SU-DHL-6 (cell line): Measurements from ENCODE around the gene UBAC2.

Experiments
- H2AFZ ChIP-seq: fragments of 200-600 bp; sonication (generic); 2 replicates; pipeline ENCODE4 v1.6.1; 2014; ENCODE audit warnings: low read depth, mild to moderate bottlenecking, moderate library complexity, mixed read lengths, antibody characterized with exemption, low read length; ENCODE audit not compliant: severe bottlenecking
- H3F3A ChIP-seq: fragments of 200-600 bp; shearing (Covaris generic); 2 replicates; pipeline ENCODE4 v1.6.0; 2016; ENCODE audit warnings: antibody characterized with exemption, mild to moderate bottlenecking; ENCODE audit not compliant: insufficient read depth
- H3K27ac ChIP-seq: fragments of 200-600 bp; sonication (generic); 2 replicates; pipeline ENCODE4 v1.5.1; 2016; ENCODE audit warnings: low read depth, mild to moderate bottlenecking, low read length, moderate library complexity, mixed read lengths
- H3K27me3 ChIP-seq: fragments of 200-600 bp; sonication (generic), shearing (Covaris generic); 2 replicates; pipeline ENCODE4 v1.6.0; 2014; ENCODE audit warnings: mild to moderate bottlenecking, low read length
- H3K36me3 ChIP-seq: fragments of 200-600 bp; sonication (generic); 2 replicates; pipeline ENCODE4 v1.6.1; 2014; ENCODE audit warnings: mild to moderate bottlenecking, low read length, mixed read lengths
- H3K4me2 ChIP-seq: fragments of 300-600, 200-600 bp; shearing (Covaris generic), sonication (generic); 2 replicates; pipeline ENCODE4 v1.6.0; 2014; ENCODE audit warnings: low read length, low read depth, mild to moderate bottlenecking; ENCODE audit not compliant: poor library complexity, severe bottlenecking
- H3K4me3 ChIP-seq: fragments of 200-600 bp; sonication (generic); 2 replicates; pipeline ENCODE4 v1.5.1; 2014; ENCODE audit warnings: antibody characterized with exemption, low read length, mild to moderate bottlenecking, mixed read lengths; ENCODE audit not compliant: insufficient read depth, poor library complexity, severe bottlenecking
- H3K79me2 ChIP-seq: fragments of 200-600 bp; sonication (generic); 2 replicates; pipeline ENCODE4 v1.6.1; 2014; ENCODE audit warnings: mild to moderate bottlenecking, low read length, moderate library complexity; ENCODE audit not compliant: insufficient read depth
- H3K9ac ChIP-seq: fragments of 200-600 bp; sonication (generic); 2 replicates; pipeline ENCODE4 v1.7.0; 2014; ENCODE audit warnings: mild to moderate bottlenecking, low read length
- H3K9me2 ChIP-seq: fragments of 200-600 bp; sonication (generic); replicated peaks from 2 replicates; pipeline ENCODE4 v1.6.1; 2014; ENCODE audit warnings: low read length; ENCODE audit not compliant: insufficient read depth
- H3K9me3 ChIP-seq: fragments of 200-600 bp; sonication (generic); 2 replicates; pipeline ENCODE4 v1.6.1; 2014; ENCODE audit warnings: low read length, mixed read lengths; ENCODE audit not compliant: insufficient read depth
- H4K20me1 ChIP-seq: fragments of 200-600 bp; sonication (generic); 2 replicates; pipeline ENCODE4 v1.6.1; 2014; ENCODE audit warnings: low read depth, mild to moderate bottlenecking, antibody characterized with exemption, low read length, moderate library complexity, mixed read lengths
- CTCF ChIP-seq: fragments of 200-600 bp; sonication (generic); IDR thresholded peaks from one replicate; pipeline ENCODE4 v1.5.1; 2017; ENCODE audit warnings: antibody characterized with exemption, mild to moderate bottlenecking, low read length, moderate library complexity; ENCODE audit not compliant: insufficient read depth, poor library complexity, severe bottlenecking
- EZH2phosphoT487 ChIP-seq: fragments of 200-600 bp; sonication (generic), shearing (Covaris generic); conservative IDR thresholded peaks from 2 replicates; pipeline ENCODE4 v1.6.1; 2018; ENCODE audit warnings: mild to moderate bottlenecking, antibody characterized with exemption, low read length, moderate library complexity, mixed read lengths

The UBAC2 gene

GRCh38 chr13:99315186-99315585 is 114.5 kb downstream of the UBAC2 start:
- no peak overlapping the region for H2AFZ ChIP-seq
- no peaks in the 10 kb centered on the region for H3F3A ChIP-seq
- H3K9me2 ChIP-seq, result no peaks in the 10 kb centered on the region
- H3K79me2 ChIP-seq, result no peaks in the 10 kb centered on the region
- peaks cover 5% of the 10 kb centered on the region; the same call in 1 of the 2 replicates for H3K36me3 ChIP-seq
- H3K4me2 ChIP-seq, result no peak overlapping the region
- no peaks in the 10 kb centered on the region for H3K27me3 ChIP-seq
- no peak overlapping the region for H3K27ac ChIP-seq
- no peak overlapping the region for H3K4me3 ChIP-seq
- H3K9ac ChIP-seq, result no peak overlapping the region
- H3K9me3 ChIP-seq, result no peaks in the 10 kb centered on the region
- H4K20me1 ChIP-seq, result no peaks in the 10 kb centered on the region
- no peak for TF ChIP-seq EZH2phosphoT487
- TF ChIP-seq CTCF, result no peak

GRCh38 chr13:99316224-99316623 is 115.6 kb downstream of the UBAC2 start:
- TF ChIP-seq EZH2phosphoT487, result no peak
- TF ChIP-seq CTCF, result no peak
- Histone ChIP-seq H3K4me3 (no peak overlapping the region), H3K79me2 (no peaks in the 10 kb centered on the region), H3K9me2 (no peaks in the 10 kb centered on the region), H3K36me3 (peaks cover 5% of the 10 kb centered on the region; the same call in 1 of the 2 replicates), H3K9ac (no peak overlapping the region), H2AFZ (no peak overlapping the region), H3F3A (no peaks in the 10 kb centered on the region), H4K20me1 (no peaks in the 10 kb centered on the region), H3K27me3 (no peaks in the 10 kb centered on the region), H3K27ac (no peak overlapping the region), H3K4me2 (no peak overlapping the region), H3K9me3 (no peaks in the 10 kb centered on the region)

GRCh38 chr13:99316657-99317256 is 116.1 kb downstream of the UBAC2 start:
- no peaks in the 10 kb centered on the region for H4K20me1 ChIP-seq
- H3F3A ChIP-seq, result no peaks in the 10 kb centered on the region
- H3K9me3 ChIP-seq, result no peaks in the 10 kb centered on the region
- no peak overlapping the region for H3K4me2 ChIP-seq
- TF ChIP-seq CTCF (no peak), EZH2phosphoT487 (no peak)
- H3K9ac ChIP-seq, result no peak overlapping the region
- H3K27me3 ChIP-seq, result no peaks in the 10 kb centered on the region
- no peak overlapping the region for H3K4me3 ChIP-seq
- H3K79me2 ChIP-seq, result no peaks in the 10 kb centered on the region
- H2AFZ ChIP-seq, result no peak overlapping the region
- no peaks in the 10 kb centered on the region for H3K9me2 ChIP-seq
- peaks cover 5% of the 10 kb centered on the region; the same call in 1 of the 2 replicates for H3K36me3 ChIP-seq
- no peak overlapping the region for H3K27ac ChIP-seq
